ENCODE results near the gene AFAP1L1.

The AFAP1L1 gene

DNA sequence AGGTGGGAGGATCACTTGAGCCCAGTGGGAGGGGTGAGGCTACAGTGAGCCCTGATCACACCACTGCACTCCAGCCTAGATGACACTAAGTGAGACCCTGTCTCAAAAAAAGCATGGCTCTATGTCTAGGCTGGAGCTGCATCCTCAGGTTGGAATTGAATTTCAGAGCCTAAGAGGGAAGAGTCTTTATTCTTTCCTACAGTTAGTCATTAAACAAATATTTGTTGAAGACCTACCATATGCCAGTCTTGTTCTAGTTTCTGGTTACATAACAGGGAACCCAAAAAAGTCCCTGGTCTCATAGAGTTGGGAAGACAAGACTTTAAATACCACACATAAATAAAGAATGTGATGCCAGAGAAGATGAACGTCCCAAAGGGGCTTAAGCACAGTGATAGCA lies 66.7 kb downstream of the AFAP1L1 start:
- TF ChIP-seq, protein P1, sequence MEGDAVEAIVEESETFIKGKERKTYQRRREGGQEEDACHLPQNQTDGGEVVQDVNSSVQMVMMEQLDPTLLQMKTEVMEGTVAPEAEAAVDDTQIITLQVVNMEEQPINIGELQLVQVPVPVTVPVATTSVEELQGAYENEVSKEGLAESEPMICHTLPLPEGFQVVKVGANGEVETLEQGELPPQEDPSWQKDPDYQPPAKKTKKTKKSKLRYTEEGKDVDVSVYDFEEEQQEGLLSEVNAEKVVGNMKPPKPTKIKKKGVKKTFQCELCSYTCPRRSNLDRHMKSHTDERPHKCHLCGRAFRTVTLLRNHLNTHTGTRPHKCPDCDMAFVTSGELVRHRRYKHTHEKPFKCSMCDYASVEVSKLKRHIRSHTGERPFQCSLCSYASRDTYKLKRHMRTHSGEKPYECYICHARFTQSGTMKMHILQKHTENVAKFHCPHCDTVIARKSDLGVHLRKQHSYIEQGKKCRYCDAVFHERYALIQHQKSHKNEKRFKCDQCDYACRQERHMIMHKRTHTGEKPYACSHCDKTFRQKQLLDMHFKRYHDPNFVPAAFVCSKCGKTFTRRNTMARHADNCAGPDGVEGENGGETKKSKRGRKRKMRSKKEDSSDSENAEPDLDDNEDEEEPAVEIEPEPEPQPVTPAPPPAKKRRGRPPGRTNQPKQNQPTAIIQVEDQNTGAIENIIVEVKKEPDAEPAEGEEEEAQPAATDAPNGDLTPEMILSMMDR (IDR thresholded peaks at IDR 0.05; ENCODE audit: extremely low read depth, missing control alignments), result no peak
- DNase-seq (ENCODE audit: low spot score), result no peak

DNA sequence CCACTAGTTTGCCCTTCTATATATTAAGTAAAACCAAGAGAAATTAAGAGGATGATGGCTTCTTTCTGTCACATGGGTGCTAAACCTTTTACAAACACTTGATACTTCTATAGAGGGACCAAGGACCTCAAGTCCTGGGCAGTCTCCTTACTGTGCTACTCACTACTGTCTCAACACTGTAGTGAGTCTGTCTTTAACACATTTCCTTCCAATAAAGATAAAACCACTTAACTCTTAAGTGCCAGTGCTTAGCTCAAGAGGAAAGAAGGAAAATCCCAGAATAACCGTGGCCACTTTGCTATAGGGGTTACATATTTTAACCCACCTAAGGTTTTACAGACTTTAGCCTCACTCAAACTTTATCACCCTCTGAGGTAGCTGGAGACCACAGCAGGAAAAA lies 69.3 kb downstream of the AFAP1L1 start:
- TF ChIP-seq, protein P1 (IDR thresholded peaks at IDR 0.05; ENCODE audit: extremely low read depth, missing control alignments), result no peak
- no peak for DNase-seq (ENCODE audit: low spot score)

DNA sequence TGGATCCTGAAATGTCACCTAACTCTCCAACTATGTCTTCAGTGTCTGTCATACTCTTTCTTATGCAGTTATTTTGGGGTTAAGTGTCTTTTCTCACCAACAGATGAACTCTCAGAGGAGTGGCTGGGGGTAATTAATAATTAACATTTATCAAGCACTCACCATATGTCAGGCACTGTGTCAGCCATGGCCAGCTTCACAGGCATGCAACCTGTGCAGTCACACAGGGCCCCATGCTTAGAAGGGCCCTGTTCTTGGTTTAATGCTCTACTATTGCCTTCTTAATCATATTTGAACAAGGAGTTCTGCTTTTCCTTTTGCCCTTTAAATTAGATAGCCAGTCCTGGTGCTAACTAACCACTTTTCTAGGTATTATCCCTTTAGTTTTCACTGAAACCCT lies 70.2 kb downstream of the AFAP1L1 start:
- TF ChIP-seq, protein P1 (IDR thresholded peaks at IDR 0.05; ENCODE audit: extremely low read depth, missing control alignments), result no peak
- no peak for DNase-seq (ENCODE audit: low spot score)

DNA sequence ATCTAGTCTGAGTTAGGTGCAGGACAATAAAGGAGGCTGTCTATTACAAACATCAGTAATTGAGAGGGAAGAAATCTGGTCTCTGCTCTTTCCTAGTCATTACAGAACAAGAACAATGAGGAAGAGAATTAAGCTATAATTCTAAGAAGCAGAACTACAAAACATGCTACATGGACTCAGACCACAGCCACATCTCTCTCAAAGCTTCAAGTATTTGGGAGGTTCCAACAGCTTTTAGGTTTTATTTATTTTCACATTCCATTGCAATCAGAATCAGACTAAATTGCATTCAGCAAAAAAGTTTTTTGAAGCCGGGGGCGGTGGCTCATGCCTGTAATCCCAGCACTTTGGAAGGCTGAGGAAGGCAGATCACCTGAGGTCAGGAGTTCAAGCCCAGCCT lies 72.5 kb downstream of the AFAP1L1 start:
- no peak for DNase-seq (ENCODE audit: low spot score)
- TF ChIP-seq, protein P1 (IDR thresholded peaks at IDR 0.05; ENCODE audit: extremely low read depth, missing control alignments), result no peak

DNA sequence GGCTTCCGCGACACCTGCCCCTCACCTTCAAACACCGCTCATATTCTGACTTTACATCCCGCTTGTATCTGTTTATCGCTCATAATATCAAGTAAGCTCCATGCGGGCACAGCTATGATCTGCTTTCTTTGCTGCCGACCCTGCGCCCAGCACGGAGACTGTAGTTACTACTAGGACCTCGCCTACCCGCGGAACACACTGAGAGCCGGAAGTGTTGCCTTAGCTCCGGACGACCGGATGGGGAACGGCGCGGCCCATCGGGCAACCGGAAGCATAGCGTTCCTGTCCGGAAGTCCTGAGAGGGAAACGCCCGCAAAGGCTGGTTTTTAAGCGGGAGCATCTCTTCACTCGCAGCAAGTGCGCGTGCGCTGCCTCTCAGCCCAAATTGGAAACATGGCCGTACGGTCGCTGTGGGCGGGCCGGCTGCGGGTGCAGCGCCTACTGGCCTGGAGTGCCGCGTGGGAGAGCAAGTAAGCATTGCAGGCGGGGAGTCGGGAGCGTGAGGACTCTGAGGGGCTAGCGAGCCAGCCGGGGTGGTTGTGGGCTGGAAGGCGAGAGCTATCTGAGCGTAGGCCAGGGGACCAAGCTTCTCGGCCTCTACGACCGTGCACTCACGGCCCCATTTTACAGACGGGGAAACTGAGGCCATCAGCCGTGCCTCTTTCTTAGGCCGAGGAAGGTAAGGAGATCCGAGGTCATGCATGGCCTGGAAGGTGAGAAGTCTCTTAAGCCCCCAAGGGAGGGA lies 73.7 kb downstream of the AFAP1L1 start, which contains the start of gene GRPEL2:
GRPEL2 (plus strand) TSS at position 353 of the 745 bp plus-strand sequence; CDS start at position 394, 41 bp downstream.
- peak; percentile 92 for DNase-seq (ENCODE audit: low spot score)
- TF ChIP-seq, protein P1 (IDR thresholded peaks at IDR 0.05; ENCODE audit: extremely low read depth, missing control alignments), result no peak

DNA sequence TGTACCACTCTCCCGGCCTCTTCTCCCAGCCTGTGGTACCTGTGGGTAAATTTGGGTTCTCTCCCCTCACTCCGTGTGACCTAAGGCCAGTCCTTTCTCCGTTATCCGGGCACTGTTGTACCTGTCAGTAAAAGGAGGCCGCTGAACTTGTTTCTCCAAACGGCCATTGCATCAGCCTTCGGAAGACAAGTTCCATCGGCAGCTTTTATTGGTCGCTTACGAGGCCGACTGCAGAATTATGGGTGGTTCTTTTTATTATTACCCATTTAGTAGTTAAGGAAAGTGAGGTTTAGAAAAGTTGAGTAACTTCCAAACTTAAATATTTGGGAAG lies 74.2 kb downstream of the AFAP1L1 start:
- DNase-seq (ENCODE audit: low spot score), result no peak
- TF ChIP-seq, protein P1 (IDR thresholded peaks at IDR 0.05; ENCODE audit: extremely low read depth, missing control alignments), result no peak

DNA sequence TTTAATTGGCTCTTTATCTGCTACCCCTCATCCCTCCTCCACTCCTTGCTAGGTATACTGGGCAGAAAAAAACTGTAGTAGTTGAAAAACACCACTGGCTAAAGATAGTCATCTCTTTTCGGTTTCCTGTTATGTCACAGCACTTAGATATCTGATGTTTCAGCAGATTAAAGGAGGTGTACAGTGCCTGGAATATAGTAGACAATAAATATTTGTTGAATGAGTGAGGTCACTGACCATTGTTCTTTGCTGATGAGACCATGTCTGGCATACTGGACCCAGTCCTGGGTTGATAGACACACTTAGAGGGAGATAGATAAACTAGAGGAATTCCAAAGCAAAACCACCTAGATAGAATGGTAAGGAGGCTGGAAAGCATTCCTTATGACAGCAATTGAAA lies 76.9 kb downstream of the AFAP1L1 start:
- no peak for DNase-seq (ENCODE audit: low spot score)
- TF ChIP-seq, protein P1 (IDR thresholded peaks at IDR 0.05; ENCODE audit: extremely low read depth, missing control alignments), result no peak
